SKM-1 treated with dmso at 0.1 percent for 144 hours (cell line): ENCODE data around the gene PCNX2.
A peak's percentile ranks its signal among the peaks of the same experiment; 100 is the strongest.

ENCODE experiments used
- DNase-seq: peaks from one replicate; lab custom pipeline; 2025; ENCODE audit not compliant: unreplicated experiment; lab: John Stamatoyannopoulos, UW

PCNX2 gene

DNA sequence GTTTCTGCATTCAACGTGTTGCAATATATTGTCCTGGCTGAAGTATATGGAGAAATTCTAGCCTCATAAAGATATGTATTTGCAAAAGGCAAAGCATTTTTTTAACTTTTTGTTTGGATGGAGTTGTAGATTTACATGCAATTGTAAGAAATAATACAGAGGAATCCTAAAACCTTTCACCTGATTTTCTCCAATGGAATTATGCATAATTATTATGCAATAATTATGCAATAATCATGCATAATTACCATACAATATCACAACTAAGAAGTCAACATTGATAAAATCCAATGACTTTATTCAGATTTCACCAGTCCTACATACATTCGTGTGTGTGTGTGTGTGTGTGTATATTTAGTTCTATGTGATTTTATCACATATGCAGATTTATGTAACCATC is 24.5 kb upstream of the PCNX2 start:
- DNase-seq: no peak

DNA sequence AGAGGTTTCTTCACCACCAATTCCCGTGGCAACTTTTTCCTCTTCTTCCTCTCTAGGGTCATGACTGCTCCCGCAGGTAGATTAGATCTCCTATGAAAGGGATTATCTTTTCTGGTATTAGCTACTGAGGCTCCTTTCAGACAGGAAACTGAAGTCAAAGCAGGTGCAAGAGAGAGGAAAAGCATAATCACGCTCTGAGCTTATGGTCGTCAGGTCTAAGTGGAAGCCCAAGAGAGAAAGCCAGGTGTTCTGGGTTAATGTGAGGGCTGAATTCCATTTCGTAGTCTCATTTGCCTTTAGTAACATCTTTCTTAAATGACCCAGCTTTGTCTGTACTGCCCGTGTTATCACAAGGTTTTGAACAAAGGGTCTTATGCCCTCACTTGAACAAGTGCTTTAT is 23.7 kb upstream of the PCNX2 start:
- DNase-seq: no peak

GRCh38 chr1:233316473-233316872 is 20.9 kb upstream of the PCNX2 start:
- no peak for DNase-seq

DNA sequence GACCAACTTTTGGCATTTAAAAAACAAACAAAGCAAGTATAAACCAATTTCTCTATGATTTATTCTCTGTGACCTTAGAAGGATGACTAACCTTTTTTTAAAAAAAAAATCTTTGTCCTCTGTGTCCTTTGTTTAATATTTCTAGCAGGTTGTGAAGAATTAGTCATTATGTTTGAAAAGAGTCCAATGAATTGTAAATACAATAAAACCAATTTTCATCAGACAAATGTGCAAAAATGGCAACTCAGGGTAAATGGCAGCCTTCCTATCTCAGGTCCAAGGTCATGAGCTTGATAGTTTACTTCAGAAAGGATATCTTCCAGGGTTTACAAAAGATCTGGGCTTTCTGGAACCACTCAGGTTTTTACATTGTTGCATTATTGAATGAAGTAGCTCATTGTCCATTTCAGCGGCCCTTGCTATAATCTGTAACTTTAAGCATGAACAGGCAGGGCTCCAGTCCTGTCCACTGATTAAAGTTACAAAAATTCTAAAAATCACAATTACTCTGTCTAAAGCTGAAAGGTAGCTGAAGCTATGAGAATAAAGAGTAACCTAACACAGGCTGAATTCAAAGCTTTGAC is 20.3 kb upstream of the PCNX2 start:
- DNase-seq: no peak

GRCh38 chr1:233313434-233314155 is 18.1 kb upstream of the PCNX2 start:
- DNase-seq: no peak

- peak; percentile 72 for DNase-seq
Measured at GRCh38 chr1:233304489-233305102, 9.1 kb upstream of the PCNX2 start.

DNA sequence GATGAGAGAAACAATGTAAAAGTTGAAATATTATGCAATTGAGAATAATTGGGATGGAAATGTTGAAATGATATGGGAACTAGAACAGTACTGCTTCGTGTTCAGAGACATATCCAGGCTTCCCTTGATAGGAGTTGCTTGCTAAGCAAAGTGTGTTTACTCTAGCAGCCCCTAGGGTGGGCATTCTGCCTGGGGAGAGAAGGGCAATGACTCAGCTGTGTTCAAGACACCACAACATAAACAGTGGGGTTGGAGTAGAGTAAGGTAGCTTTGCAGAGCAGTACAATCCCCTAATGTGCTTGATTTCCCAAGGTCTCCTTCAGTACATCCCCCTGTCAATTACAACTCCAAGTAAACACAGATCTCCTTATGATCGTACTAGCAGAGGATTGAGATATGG is 4.8 kb upstream of the PCNX2 start:
- DNase-seq: no peak

DNA sequence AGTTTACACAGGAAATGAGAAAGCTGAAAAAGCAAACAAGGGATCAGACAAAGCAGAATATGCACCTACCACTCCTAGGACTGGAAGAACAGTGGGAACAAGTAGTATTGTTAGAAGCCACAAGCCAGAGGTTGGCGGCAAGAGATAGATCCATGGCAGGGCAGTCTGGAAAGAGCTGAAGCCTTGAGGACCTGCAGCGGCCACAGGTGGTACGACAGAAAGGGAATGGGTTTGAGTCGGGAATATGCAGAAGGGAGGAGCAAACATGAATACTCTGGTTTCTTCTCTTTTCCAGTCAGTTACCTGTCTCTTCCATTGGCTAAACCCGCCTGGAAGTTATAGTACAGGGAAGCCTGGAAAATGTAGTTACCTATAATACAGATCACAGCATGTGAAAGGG is 3.9 kb upstream of the PCNX2 start:
- DNase-seq: no peak

- no peak for DNase-seq
Measured at GRCh38 chr1:233295975-233296322, 424 bp upstream of the PCNX2 start.

- DNase-seq: peak; percentile 53
Measured at GRCh38 chr1:233294913-233295236, 650 bp downstream of the PCNX2 start.

- no peak for DNase-seq
Measured at GRCh38 chr1:233293556-233294446, 1.7 kb downstream of the PCNX2 start.

DNA sequence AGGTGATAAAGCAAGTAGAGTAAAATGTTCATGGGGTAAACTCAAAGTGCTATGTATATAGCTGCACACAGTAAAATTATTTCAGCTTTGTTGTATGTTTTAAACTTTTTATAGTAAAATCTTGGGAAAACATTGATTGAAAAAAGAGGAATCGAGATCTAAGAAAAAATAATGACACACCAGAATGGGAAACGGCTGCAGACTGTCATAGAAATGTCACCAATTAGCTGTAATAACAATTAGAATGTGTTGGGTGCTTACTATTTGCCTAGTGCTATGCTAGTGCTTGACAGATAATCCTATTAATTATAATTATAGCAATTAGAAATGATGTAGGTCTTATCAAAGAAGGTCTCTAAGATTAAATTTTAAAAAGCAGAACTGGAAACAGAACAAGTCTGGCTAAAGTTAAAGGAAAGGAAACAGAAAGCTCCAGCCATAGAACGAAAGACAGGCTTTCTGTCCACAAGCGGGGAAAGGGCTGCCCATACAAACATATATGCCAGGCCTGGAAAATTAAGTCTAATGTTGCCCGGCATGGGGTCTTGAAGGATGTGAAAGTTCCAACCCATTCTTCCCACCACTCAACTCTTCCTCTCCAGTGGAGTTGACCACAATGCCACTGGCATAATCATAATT is 5.0 kb downstream of the PCNX2 start:
- no peak for DNase-seq

DNA sequence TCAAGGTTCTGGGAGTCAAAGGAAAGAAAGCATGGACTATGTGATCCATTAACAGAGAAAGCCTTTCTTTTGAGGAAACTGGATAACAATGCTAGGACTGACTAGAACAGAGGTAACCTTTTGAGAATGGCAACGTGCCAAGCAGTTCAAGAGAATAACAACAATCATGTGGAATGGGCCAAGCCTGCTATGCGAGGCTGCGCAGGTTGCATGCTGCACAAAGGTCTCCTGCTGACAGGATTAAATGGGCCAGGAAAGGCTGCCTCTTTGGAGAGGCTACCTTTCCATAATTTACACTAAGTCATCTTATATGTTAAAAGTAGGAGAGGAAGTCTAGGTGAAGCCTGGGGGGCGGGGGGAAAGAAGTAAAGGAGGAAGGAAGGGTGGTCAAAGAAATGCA is 5.8 kb downstream of the PCNX2 start:
- no peak for DNase-seq

- no peak for DNase-seq
Measured at GRCh38 chr1:233282582-233282886, 13.0 kb downstream of the PCNX2 start.

DNA sequence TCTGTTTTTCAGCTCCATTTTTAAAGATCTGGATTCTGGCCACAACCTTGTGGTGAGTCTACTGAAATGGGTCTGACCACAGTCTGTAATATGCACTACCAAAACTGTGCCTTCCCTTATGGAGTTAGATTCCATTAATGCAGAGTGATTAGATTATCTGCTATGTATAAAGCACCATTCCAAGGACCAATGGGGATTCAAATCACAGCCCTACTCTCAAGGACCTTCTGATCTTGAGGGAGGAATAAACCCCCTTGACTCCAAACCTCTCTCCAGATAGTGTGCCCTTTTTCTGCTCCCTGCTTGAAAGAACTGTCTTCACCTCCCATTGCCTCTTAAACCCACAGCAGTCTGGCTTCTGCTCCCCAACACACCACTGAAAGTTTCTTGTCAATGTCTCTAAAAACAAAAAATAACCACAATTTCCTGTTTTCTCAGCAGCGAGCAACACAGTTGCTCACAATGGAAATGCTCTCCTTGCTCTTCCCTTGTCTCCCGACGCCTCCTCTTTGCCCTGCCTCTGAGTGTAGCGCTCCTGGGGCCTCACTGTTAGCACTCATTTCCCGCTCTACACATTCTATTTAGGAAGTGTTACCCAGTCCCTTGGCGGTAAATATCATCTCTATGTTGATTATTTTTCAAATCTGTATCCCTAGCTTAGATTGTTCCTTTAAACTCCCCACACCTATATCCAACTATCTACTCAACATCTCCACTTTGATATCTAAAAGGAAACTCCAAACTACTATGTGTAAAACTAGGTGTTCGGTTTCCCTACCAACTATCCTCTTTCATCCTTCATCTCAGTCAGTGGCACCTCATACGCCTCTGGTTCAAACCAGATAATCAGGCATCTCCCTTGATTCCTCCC is 13.6 kb downstream of the PCNX2 start:
- peak; percentile 42 for DNase-seq

GRCh38 chr1:233279971-233280370 is 15.6 kb downstream of the PCNX2 start:
- no peak for DNase-seq

DNA sequence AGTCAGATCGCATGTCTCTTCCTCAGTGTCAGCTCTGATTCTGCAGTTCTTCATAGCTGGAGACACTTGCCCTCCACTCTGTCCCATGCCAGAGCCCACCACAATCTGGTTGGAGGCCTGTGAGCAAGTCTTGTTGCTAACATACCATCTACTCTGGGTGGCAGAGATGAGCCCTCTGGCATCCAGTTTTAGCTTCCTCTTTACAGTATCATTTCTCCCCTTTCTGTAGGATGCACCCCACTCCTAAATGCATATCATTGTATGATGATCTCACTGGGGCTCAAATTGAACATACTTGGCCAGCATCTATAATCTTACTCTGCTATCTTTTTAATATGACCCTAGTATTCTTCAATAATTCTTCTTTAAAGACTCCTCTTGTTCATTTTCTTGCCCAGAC is 16.9 kb downstream of the PCNX2 start:
- DNase-seq: no peak

DNA sequence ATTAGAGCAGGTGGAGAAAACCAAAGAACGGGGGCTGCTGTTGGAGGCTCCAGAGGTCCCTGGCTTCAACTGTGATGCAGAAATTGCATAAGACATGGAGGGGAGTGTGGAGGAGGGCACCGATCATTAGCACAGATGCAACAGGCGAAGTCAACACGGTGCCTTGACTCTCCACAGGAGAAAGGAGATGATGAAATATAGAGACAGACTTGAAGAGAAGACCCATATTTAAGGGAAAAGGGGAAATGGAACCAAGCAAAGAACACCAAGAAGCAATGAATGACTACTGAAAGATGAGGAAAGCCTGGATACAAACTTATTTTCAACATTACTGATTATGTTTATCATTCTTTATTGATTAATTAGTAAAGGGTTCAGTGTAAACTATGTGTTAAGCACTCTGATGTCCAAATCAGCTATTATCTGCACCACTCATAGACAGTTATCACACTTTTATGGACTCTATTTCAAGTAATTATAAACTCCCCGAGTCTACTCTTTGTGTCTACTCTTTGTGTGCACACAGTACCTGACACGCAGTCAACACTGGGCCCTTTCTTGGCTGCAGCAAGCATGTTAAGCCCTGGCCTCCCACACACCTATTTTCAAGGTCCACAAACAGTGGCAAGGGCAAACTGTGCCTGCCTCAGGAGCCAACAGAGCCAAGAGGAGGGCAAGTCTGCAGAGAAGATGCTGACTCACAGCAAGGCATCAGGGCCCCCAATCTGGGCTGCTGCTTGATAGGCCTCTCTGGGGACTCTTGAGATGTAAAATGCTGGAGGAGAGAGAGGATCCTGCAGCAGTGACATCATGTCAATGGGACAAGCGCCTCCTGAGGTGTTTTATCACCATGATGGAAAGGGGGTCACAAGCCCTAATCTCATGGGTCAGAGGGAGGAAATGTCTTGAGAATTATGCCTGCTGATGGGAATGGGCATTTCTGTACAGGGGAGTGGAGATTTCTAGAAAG is 17.6 kb downstream of the PCNX2 start:
- peak; percentile 93 for DNase-seq

GRCh38 chr1:233269656-233270055 is 25.9 kb downstream of the PCNX2 start:
- no peak for DNase-seq
